ENCODE measurements around the gene NXPH4.

DNA sequence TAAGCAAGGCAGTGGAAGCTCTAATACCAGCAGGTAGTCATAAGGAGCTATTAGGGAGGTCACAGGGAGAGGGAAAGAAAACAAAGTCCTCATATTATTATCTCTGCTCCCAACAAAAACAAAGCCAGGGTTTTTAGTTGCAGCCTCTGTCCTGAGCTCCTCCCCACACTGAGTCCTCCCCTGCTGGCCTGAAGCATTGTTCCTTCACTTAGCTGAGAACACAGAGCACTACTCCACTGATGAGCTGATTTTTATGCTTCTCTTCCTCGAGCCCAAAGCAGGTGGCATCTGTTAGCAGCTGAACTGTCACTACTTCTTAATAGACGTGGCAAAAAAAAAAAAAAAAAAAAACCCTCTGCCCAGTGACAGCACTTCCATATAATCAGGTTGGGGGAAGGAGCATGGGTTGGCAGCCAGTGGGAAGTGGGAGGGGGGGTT, 44.9 kb downstream of the NXPH4 start:
- TF ChIP-seq, protein P1, sequence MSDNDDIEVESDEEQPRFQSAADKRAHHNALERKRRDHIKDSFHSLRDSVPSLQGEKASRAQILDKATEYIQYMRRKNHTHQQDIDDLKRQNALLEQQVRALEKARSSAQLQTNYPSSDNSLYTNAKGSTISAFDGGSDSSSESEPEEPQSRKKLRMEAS (IDR thresholded peaks at IDR 0.05) = no peak
- TF ChIP-seq EGR1 (IDR thresholded peaks at IDR 0.05) = no peak
- TF ChIP-seq TAF1 (IDR thresholded peaks at IDR 0.05; ENCODE audit: low read depth) = no peak
- no peak for TF ChIP-seq CEBPB (IDR thresholded peaks at IDR 0.05)
